CD1c-positive myeloid dendritic cell (primary cell): ENCODE measurements around the gene RHOBTB3.
"Not testable (repeated sequence)": the region's sequence is repeated elsewhere in the genome, so short reads cannot be mapped to it uniquely, and the experiment has no call there.

ENCODE experiments used
- DNase-seq: peaks from one replicate; pipeline ENCODE4 v3.0.0-alpha.2; 2016; ENCODE audit errors: extremely low spot score

RHOBTB3 gene

GRCh38 chr5:95800553-95800952 lies 69.4 kb downstream of the RHOBTB3 start:
- no peak for DNase-seq

DNA sequence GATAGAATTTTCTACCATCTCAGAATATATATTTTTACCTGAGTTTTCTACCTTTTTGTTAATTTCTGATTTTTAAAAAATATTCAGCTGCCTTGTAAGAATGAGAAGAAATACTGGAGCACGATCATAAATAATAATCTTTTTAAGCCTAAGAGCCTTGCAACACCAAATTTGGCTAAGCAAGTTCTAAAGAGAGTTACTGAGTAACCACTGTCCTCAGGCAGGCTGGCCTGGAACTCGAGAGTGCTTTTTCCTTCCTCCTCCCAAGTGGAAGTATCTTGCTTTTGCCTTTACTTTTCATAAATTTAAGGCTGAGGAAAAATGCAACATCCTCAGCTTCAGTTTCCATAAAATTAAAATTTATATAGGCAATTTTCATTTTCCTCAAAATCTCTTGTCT lies 70.4 kb downstream of the RHOBTB3 start:
- DNase-seq: no peak

DNA sequence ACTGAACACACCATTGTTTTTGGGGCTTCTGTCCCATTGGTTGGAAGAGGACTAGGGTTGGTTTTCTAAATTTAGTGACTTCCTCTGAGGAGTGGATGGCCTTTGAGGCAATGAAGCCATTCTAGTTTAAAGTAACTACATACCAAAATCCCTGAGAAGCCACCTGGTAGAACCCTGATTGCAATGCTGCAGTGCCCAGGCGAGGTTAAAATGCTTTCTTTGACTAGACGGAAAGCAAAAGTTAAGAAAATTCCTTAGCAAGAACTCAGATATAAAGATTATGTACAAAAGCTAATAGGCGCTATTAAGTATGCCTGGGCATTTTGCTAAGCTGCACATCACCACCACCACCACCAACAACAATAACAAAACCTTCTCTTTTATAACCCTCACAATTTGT lies 70.8 kb downstream of the RHOBTB3 start:
- no peak for DNase-seq

DNA sequence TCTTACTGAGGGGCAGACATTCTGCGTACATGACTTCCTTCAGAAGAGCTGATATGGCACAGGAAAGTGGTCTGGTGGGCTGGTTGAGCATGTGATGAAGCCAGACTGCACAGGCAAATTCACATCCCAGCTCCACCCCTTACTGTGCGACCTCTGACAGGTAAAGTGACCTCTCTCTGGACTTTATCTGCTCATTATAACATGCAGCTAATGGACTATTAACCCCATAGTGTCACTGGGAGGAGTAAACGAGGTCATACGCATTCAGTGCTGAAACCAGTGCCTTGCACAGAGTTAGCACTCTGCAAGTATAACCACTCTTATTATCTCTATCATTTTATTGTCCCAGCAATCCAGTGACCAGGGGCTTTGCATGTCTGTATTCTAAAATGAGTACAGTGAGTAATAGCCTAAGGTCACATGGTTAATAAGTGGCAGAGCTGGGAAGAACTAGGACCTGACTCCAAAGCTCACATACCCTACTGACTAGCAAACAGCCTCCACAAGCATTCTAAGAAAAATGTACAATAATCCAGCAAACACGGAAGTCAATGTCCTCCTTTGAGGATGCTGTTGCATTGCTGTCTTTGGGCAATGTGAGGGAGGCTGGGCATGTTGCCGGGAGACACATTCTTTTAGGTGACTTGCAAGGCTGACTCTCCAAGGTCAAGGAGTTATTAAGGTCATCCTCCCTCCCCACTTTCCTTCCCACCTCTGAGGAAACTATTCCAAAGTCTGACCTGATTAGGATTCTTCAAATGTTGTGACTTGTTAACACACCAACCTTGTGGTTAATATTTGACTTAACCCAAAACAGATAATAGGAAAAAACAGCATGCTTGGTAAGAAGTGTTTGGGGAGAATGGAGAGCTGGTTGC lies 72.4 kb downstream of the RHOBTB3 start:
- no peak for DNase-seq

GRCh38 chr5:95804736-95805539 lies 73.8 kb downstream of the RHOBTB3 start:
- no peak for DNase-seq

GRCh38 chr5:95806687-95807086 lies 75.6 kb downstream of the RHOBTB3 start:
- no peak for DNase-seq

DNA sequence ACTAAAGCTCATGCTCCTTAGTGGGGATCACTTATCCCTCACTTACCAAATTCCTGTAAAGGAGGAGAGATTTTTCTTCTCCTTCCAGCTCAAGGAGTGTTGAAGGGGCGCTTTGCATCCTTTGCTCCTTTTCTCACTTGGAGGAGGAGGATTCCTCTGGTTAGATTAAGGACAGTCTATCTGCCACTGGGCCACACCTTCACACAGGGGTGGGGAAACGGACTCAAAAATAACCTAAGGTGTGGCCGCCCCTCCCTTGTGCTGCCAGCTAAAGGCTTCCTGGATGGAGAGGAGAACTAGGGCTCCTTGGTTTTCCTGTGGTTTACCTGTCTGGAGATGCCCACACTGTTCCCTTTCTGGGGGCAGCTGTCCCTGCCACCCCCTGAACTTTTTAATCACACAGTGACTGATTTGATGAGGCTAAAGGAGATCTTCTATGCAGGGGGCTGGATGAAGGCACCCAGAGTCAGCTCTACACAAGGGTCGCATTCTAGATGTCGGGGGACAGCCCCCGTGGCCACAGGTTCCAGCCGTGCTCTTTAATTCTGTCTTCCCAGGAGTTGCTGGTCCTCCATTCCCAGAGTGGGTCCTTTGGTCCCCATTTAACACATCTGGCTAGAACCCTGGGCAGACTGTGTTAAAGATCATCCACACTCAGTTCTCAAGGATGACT lies 77.0 kb downstream of the RHOBTB3 start:
- DNase-seq: no peak

DNA sequence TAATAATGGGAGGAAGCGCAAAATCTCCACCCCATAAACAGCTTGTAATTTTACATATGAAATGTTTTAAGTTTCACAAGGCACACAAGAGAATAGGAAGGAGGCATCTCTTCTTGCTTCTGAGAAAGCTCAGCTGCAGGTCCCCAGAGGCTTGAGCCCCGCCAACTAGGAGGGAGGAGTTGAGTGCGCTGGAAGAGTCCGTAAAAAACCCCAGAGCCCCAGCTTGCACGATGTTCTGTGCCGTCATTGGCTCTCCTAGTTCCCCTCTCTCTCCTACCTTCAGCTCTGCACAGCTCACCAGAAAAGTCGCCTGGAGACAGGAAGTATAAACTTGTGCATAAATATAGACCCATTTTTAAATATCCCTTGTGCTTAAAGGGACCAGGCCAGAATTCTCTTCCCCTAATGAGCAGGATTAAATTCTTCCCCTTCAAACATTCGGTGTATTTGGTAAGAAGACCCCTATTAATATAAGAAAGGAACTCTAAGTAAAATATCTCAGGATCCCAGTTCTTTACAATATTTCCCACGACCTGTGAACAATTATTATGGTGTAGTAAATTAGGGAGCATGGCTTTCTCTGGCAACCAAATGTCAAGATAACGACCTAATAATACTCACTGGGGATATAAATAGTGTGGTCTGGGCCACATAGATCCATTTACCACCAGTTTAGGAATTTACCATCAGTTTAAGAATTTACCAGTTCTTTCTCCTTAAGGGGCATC lies 77.7 kb downstream of the RHOBTB3 start:
- DNase-seq: peak; percentile 90

DNA sequence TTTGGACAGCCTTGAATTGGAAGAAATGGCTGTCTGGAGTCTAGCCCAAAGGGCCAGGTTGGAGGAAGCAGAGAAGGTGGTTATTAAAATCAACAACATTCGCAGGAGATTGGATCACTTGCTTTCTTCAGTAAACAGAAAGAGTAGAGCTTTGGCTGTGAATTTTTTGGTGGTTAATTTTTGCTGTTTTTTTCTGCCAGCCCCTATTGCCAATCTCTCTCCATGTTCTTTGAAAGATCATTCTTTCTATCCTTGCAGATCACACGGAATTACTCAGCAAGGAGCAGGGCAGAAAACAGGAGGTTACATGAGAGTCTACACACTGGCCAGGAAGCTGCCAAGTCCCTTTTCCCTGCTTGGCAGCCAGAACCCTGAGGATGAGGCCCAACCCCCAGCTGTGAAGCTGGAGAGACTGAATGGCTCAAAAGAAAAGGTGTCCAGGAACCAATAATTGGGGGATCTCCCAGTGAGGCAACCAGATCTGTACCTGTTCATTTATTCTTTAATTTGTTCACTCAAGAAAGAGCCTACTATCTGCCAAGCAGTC lies 78.4 kb downstream of the RHOBTB3 start:
- DNase-seq: no peak

DNA sequence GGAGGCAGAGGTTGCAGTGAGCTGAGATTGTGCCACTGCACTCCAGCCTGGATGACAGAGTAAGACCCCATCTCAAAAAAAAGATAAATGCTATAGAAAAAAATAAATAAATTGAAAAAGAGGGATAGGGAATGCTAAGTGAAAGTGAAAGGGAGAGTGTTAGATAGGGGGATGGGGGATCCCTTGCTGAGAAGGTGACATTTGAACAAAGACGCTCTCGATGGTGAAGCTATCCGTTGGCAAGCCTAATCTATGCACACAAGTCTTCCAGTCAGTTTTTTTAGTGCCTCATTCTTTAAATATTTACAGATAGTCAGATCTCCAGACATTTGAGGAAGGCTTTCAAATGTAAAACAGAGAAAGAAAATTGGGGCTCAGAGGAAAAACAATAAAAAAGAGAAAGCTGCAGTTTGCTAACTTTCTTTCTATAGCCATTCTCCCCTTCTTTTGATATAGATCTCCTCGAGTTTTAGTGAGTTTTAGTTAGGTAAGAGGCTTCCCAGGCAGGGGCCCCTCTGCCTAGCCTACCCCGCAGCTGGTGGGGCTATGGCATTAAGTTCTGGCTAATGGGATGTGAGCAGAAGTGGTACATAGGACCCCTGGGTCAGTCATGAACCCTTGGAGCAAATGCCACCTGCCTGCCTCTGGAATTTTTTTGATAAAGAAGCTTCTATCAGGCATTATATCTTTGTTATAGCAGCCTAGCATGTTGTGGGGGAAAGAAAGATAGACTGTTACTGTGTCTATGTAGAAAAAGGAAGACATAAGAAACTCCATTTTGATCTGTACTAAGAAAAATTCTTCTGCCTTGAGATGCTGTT lies 79.4 kb downstream of the RHOBTB3 start:
- no peak for DNase-seq

DNA sequence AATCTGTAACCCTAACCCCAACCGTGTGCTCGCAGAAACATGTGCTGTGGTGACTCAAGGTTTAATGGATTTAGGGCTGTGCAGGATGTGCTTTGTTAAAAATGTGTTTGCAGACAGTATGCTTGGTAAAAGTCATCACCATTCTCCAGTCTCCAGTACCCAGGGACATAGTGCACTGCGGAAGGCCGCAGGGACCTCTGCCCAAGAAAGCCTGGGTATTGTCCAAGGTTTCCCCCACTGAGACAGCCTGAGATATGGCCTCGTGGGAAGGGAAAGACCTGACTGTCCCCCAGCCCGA lies 79.9 kb downstream of the RHOBTB3 start:
- not testable (repeated sequence) for DNase-seq

DNA sequence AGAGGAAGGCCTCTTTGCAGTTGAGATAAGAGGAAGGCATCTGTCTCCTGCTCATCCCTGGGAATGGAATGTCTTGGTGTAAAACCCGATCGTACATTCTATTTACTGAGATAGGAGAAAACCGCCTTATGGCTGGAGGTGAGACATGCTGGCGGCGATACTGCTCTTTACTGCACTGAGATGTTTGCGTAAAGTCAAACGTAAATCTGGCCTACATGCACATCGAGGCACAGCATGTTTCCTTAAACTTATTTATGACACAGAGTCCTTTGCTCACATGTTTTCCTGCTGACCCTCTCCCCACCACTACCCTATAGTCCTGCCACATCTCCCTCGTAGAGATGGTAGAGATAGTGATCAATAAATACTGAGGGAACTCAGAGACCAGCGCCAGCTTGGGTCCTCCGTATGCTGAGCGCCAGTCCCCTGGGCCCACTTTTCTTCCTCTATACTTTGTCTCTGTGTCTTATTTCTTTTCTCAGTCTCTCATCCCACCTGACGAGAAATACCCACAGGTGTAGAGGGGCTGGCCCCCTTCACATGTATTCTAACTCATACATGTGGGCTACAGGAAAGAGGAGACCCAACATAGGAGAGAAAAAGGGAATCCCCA lies 80.4 kb downstream of the RHOBTB3 start:
- DNase-seq: not testable (repeated sequence)

- no peak for DNase-seq
These were observed 80.9 kb downstream of the RHOBTB3 start for GRCh38 chr5:95812074-95812471.

DNA sequence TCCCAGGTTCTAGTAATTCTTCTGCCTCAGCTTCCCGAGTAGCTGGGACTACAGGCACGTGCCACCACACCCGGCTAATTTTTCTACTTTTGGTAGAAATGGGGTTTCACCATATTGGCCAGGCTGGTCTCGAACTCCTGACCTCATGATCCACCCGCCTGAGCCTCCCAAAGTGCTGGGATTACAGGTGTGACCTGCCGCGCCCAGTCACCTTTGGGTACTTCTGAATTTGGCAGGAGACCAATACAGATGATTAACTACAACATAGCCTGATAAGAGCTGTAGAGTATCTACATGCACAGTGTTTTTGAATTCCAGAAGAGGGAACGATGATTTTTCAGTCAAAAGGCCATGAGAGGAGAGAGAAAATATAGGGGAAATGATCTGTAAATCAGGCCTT lies 81.9 kb downstream of the RHOBTB3 start:
- DNase-seq: not testable (repeated sequence)

GRCh38 chr5:95815155-95815729 lies 84.1 kb downstream of the RHOBTB3 start:
- DNase-seq: no peak

DNA sequence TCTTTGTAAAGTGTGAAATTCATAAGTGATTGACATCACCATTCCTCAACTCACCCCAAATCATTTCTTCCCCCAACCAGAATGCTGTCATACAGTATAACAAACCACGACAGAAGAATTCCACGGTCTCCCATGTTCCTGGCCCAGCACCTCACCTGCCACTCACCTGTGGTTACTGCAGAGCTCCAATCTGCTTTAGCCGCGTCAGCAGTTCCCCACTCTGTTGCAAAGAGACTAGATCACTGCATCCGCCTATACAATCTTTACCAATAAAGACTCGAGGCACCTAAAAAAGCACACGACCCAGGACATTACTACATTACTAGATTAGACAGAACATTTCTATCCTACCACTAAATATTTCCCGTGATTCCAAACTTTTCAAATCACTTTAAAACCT lies 85.2 kb downstream of the RHOBTB3 start:
- DNase-seq: no peak

DNA sequence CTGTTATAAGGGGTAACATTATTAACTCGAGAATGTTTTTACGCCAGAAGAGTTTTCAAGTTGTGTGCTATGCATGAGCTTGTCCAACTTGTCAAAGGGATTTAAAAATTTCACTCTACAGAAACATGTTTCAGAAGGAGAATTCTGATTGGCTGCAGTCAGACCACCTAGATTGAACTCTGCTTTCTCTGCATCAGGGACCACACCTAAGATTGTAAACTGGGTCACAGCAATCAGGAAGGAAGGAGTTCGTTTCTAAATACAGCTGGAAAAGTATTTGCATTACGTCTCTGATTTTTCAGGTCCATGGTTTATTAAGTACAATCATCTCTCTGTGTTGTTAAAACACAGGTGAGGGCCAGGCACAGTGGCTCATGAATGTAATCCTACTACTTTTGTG lies 85.6 kb downstream of the RHOBTB3 start:
- DNase-seq: no peak

DNA sequence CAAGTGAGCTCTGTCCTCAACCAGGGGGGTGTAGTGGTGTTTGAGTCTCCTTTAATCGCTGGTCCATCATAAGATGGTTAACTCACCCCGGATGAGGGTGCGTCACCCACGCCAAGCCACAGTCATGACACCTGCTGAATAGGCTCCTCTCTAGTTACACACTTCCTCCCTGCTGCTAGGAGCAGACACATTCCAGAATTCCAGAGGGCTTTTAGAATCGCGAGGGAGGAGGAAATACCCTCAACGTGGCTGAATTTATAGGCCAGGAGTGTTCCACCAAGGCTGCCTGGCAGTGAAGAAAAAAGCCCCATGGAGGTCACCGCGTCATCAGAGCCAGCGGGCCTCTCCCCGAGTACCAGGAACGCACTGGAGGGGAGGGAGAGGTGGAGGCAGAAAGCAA lies 86.3 kb downstream of the RHOBTB3 start:
- peak; percentile 45 for DNase-seq

DNA sequence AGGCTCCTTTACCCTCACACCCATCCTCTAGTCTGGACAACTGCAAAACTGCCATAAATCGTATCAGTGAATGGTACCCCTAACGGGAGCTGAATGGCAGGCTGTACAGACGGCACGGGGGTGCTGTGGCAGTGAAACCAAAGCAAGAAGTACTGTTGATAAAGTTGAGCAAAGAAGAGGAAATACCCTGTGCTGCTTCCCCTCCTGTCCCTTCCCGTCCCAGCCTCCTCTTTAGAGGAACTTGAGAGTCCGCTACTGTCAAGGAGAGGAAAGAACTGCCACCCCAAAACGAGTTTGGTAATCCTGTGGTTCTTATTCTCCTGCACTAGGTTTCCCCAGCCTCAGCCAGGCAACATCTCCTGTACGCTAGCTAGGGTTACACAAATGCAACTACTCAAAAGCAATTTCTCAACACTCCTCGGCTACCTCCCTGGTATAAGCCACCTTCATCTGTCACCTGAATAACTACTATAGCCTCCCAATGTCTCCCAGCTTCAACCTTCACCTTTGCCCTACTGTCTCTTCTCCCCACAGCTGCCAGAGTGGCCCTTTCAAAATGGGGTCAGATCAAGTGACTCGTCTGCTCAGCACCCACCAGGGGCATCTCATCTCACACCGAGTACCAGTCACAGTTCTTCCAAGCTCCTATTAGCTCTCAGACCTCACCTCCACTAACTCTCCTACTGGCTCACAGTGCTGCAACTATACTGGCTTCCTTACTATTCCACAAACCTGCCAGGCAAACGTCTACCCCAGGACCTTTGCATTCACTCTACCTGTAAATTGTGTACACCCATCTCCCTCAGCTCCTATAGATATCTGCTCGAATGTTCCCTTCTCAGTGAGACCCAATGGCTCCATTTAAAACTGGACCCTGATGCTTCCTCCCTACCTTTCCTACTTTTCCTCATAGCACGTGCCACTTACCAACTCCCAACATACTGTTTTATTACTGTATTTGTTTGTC lies 87.3 kb downstream of the RHOBTB3 start:
- DNase-seq: peak; percentile 93
